D341Med (cell line): ENCODE results near the gene BCKDHB.

Experiments used
- DNase-seq: peaks from one replicate; pipeline ENCODE4 v3.0.0; 2012; ENCODE audit warnings: low spot score

The BCKDHB gene

DNA sequence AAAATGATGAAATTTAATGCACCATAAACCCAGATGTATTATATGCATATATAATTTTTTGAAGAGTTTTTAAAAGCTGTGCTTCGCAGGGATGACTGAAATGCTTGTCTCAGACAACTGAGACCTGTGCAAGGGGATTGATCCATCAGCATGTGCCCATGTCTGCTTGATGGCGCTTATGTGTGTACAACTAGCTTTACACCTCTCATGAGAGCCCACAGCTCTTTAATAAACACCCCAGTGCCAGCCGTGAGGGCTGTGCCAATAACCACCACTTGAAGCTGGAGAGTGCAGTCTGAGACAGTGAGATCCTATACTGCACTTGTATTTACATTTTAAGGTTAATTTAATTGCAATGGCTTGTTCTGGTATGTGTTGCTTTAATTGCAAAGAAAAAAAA is 225.5 kb downstream of the BCKDHB start:
- DNase-seq: no peak

DNA sequence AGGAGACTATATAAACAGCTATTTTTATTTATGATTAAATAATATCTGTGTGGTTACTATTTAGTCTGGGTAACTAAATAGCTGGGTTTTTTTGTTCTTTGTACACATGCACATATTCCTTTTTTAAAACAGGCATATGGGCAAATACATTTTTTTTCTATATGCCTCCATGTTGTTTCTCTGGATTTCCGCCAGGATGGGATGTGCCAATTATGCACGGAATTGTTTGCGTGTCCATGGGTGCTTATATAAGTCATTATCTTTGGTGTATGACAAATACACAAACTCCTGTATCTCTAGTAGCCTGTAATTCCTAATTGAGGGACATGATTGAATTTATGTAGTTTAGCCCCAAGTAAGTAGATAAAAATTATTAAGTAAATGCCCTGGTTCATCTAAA is 226.9 kb downstream of the BCKDHB start:
- DNase-seq: no peak

- no peak for DNase-seq
Observed at GRCh38 chr6:80335121-80335531, 228.7 kb downstream of the BCKDHB start.

DNA sequence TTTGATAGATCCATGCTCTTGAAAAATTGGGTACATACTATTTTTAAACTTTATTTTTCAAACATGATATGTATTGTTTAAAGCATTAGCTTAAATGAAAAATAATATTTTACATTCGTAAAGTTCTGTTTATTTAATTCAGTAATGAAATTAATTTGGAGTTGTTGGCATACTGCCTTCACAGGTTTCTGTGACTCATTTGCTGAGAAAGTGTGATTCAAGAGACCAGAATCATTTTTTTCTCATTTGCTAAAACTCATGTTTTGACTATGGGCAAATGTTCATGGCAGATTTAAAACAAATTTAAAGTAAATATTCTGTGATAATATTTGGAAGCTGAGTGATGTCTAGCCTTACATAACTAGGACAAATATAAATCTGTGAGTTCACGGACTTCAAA is 230.4 kb downstream of the BCKDHB start:
- no peak for DNase-seq

DNA sequence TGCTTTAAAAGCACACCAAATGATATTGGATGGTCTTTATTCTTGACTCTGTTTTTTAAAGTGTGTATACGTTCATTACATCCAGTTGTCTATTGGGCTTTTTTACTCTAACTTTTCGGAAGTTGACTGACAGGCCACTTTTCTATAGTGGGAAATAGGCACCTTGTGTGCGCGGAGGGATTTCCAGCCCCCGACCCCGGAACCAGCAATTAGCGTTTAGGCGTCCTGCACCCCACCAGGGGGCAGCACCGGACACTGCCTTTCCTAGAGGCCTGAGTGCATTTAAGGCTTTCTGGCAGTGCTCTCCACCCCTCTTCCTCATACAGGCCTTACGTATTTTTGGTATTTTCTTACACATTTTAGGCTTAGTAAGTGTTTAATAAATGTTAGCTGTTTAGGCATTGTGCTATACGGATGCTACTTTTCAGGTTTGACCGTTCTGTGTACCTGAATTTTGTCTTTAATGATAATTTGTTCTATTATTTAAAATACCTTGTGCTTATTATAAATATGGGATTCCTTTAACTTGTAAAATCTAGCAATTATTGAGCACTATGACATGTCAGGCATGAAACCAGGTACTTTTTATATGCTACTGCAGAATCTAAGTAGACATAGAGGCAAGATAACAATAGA is 231.8 kb downstream of the BCKDHB start:
- DNase-seq: peak; percentile 75

DNA sequence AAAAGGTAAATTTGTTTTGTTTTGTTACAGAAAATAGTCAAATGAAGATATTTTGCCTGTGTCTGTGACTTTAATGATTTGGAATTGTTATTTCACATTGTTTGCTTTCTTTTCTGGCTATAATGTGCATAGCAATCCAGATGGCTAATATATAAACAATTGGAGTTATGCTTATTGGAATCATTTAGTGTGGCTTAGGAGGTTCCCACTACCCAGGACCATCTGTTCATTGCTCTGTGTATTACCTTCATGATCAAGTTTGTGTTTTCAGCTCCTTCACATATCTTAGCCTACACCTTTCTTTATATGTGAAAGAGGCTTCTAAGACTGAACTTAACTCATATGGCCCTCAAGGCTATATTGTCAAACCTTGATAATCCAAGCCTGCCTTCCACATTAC is 232.9 kb downstream of the BCKDHB start:
- DNase-seq: no peak

DNA sequence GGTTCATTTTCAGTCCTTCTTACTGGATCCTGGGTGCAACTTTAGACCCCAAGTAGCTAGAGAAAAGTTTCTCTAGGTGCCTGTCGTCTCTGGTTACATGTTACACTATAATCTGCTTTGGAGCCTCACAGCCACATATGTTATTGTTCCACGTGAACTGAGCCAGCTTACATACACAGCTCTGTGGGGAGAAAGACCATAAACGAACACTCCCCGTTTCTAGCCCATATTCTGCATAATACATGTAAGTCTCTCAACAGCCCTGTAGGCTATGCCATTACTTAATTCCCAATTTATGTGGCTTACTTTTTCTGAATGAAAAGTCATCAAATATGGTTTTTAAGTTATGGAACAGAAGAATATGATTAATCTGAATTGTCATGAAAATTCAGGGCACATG is 233.8 kb downstream of the BCKDHB start:
- peak; percentile 37 for DNase-seq

GRCh38 chr6:80340686-80341085 is 234.2 kb downstream of the BCKDHB start:
- no peak for DNase-seq

GRCh38 chr6:80341330-80341729 is 234.9 kb downstream of the BCKDHB start:
- DNase-seq: no peak

GRCh38 chr6:80343511-80343910 is 237.0 kb downstream of the BCKDHB start:
- DNase-seq: no peak

DNA sequence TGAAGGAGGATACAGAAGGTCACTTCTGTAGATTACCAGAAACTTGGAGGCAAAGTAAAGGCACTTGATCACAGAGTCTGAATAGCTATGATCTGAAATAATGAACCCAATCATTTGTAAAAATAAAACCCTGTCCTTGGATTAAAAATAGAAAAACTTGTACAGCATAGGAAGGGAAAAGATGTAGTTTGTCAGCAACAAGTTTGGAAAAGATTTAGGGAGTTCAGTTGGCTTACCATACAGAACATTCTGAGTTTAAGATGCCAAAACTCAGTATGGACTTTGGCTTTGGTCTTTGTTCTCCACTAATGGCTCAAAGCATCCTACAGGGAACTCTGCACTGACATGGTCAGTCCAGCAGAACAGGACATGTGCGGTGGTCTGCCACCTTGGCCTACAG is 240.6 kb downstream of the BCKDHB start:
- DNase-seq: no peak

GRCh38 chr6:80348263-80348662 is 241.8 kb downstream of the BCKDHB start:
- DNase-seq: no peak

DNA sequence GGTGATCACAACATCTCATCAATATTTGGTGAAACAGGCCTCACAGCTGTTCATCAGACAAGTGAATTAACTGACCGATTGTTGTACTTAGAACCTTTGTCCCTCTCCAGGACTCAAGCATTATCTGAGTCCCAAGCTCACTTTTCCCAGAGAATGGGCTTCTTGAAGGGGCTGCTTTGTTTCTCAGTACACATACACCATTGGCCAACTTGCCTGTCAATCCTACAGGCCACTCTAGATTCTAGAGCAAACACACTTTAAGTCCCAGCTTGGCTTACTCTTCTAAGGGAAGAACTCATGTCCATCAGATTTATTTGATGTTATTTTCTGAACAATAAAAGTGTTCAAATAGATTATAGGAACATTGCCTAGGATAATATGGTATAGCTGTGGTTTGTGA is 249.5 kb downstream of the BCKDHB start:
- DNase-seq: no peak

GRCh38 chr6:80356545-80356944 is 250.1 kb downstream of the BCKDHB start:
- DNase-seq: no peak

GRCh38 chr6:80357081-80357480 is 250.6 kb downstream of the BCKDHB start:
- DNase-seq: no peak

DNA sequence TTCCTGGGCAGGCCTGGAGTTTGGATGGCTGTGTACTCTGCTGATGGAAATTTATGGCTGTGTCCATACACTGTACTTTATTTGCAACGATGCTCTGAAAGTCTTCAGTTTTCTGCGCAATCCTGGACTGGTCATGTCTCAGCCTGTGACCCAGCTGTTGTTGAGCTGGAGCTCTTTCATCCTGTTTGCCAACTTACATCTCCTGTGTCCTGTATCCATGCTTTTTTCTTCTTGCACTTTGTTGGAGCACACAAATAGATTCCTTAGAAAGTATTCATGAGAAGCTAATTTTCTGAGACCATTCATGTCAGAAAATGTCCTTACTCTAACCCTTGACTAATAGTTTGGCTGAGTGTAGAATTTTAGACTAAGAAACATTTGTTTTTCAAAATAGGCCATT is 251.2 kb downstream of the BCKDHB start:
- DNase-seq: no peak

- DNase-seq: no peak
Observed at GRCh38 chr6:80363501-80364122, 257.1 kb downstream of the BCKDHB start.

DNA sequence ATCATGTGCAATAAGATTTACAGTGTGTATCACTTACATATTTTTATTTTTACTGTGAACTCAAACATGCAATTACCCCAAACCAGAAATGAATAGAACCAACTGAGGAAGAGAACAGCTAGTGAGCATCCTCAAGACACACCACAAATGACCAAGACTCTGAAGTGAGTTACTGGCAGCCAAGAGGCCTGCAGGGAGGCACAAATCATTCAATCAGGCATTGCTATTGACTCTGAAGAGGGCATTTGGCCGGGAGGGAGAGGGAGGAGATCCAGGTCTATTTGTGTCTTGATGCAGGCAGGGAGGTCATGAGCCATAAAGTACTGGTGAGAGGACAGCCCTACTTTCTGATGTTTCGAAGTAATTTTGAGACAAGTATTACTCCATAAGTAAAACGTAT is 257.7 kb downstream of the BCKDHB start:
- no peak for DNase-seq

DNA sequence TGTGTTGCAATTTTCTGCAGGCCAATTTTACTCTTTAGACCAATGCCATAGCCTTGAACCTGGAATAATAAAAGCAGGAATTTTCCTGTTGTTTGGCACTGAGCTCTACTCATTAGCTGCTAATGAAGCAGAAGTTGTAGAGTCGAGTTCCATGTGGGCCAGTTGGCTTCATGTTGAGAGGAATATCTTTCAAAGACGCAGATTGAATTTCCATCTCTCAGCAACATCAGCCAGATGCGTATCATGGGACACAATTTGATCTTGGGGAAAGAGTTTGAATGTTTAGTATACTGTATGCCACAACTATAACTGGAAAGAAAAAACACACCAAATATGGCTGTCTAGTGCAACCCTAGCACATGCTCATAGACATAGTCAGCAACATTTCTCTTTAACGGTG is 259.6 kb downstream of the BCKDHB start:
- DNase-seq: no peak

DNA sequence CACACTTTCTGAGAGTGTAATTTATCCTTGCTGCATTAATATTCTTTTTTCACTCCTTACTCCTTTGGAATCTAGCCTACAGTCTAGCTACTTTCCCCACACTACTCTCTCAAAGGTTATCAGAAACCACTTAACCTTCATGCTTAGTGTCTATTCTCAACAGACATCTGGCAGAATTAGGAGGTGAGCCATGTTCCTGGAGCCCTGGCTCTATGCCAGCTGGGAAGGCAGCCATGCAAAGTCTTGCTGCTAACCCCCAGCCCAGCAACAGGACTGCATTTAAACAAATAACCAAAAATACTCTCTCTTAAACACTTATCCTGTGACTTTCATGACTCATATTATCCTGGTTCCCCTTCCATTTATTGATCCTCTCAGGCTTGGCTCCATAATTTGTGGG is 260.2 kb downstream of the BCKDHB start:
- DNase-seq: peak; percentile 52

GRCh38 chr6:80376411-80376810 is 269.9 kb downstream of the BCKDHB start:
- no peak for DNase-seq

- no peak for DNase-seq
Observed at GRCh38 chr6:80380566-80380965, 274.1 kb downstream of the BCKDHB start.

- no peak for DNase-seq
Observed at GRCh38 chr6:80382811-80383210, 276.3 kb downstream of the BCKDHB start.

- DNase-seq: no peak
Observed at GRCh38 chr6:80388507-80388906, 282.0 kb downstream of the BCKDHB start.
